ENCODE measurements around the gene OR1S2.
A peak's percentile ranks its signal among the peaks of the same experiment; 100 is the strongest.

Gene OR1S2

DNA sequence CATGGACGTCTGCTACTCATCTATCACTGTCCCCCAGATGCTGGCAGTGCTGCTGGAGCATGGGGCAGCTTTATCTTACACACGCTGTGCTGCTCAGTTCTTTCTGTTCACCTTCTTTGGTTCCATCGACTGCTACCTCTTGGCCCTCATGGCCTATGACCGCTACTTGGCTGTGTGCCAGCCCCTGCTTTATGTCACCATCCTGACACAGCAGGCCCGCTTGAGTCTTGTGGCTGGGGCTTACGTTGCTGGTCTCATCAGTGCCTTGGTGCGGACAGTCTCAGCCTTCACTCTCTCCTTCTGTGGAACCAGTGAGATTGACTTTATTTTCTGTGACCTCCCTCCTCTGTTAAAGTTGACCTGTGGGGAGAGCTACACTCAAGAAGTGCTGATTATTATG is 24.3 kb downstream of the OR1S2 start:
- no peak overlapping the region for H3K4me3 ChIP-seq (ENCODE audit: low read depth, low read length)
- no peak for TF ChIP-seq MYC (IDR thresholded peaks at IDR 0.05; ENCODE audit: low read depth, low read length)
- TF ChIP-seq CTCF (IDR thresholded peaks at IDR 0.05; ENCODE audit: low read depth, low read length) = no peak
- TF ChIP-seq POLR2A (IDR thresholded peaks at IDR 0.05; ENCODE audit: extremely low read depth, insufficient read length) = no peak
- TF ChIP-seq MAX (IDR thresholded peaks at IDR 0.05; ENCODE audit: low read depth, low read length) = no peak
- peak; percentile 10 for DNase-seq (ENCODE audit: low read depth)

- TF ChIP-seq POLR2A (IDR thresholded peaks at IDR 0.05; ENCODE audit: extremely low read depth, insufficient read length) (no peak), MYC (IDR thresholded peaks at IDR 0.05; ENCODE audit: low read depth, low read length) (no peak), MAX (IDR thresholded peaks at IDR 0.05; ENCODE audit: low read depth, low read length) (no peak), CTCF (IDR thresholded peaks at IDR 0.05; ENCODE audit: low read depth, low read length) (no peak)
- DNase-seq (ENCODE audit: low read depth) = no peak
- H3K4me3 ChIP-seq (ENCODE audit: low read depth, low read length) = no peak overlapping the region
Measured at GRCh38 chr11:58178444-58178843, 25.5 kb downstream of the OR1S2 start.

DNA sequence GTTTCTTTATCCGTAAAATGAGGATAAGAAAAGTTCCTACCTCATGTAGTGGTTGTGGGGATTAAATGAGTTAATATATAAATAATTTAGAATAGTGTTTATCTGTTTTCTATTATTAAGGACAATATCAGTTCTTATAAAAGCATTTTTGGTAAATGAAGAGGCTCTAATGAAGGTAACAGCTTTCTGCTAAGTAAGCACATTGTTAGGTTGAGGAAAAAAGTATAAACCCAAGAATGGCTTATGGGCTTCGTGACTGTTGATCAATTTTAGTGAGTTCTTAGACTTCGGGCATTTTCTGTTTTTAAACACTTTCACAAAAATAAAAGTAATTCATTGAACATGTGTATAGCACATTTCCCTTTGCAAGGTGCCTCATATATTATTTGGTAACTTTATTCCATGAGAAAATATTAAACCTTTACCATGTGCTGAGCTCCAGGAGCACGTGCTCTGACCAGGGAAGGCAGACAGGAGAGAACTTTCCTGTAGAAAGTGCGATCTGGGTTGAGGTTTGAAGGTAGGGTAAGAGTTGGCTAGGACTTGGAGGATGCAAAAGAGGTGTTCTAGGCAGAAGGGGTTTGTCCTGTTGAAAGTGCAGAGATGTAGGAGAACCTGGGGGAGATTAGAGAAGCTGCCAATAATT is 26.4 kb downstream of the OR1S2 start:
- DNase-seq (ENCODE audit: low read depth) = no peak
- TF ChIP-seq MAX (IDR thresholded peaks at IDR 0.05; ENCODE audit: low read depth, low read length) (peak; percentile 71), CTCF (IDR thresholded peaks at IDR 0.05; ENCODE audit: low read depth, low read length) (no peak), POLR2A (IDR thresholded peaks at IDR 0.05; ENCODE audit: extremely low read depth, insufficient read length) (no peak)
- H3K4me3 ChIP-seq (ENCODE audit: low read depth, low read length) = no peak overlapping the region

DNA sequence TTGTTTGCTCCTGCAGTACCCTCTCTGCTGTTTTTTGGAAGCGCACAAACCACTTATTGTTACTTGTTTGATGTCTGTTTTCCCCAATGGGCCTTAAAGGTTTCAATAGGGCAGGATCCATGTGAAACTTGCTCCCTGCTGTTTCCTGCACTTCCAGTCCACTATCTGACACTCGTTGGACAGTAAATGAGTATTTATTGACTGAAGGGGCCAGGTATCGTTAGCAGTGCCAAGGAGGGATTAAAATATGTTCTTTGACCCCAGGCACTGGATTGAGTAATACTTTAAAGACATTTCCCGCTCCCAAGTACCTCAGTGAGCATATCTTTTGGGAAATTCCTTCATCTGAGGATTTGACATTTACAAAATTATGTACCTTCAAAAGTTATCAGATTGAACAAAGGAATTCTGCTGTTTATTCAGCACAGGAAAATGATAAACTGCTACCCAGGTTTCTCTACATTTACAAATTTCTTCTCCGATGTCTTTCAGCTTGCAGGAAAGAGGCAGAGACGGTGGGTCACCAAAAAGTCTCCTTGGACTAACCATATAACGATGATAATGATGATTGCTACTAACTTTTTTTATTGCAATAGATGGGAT is 38.3 kb downstream of the OR1S2 start:
- TF ChIP-seq MAX (IDR thresholded peaks at IDR 0.05; ENCODE audit: low read depth, low read length) = no peak
- no peak for TF ChIP-seq CTCF (IDR thresholded peaks at IDR 0.05; ENCODE audit: low read depth, low read length)
- TF ChIP-seq MYC (IDR thresholded peaks at IDR 0.05; ENCODE audit: low read depth, low read length) = no peak
- no peak for TF ChIP-seq POLR2A (IDR thresholded peaks at IDR 0.05; ENCODE audit: extremely low read depth, insufficient read length)
- no peak overlapping the region for H3K4me3 ChIP-seq (ENCODE audit: low read depth, low read length)
- DNase-seq (ENCODE audit: low read depth) = no peak

DNA sequence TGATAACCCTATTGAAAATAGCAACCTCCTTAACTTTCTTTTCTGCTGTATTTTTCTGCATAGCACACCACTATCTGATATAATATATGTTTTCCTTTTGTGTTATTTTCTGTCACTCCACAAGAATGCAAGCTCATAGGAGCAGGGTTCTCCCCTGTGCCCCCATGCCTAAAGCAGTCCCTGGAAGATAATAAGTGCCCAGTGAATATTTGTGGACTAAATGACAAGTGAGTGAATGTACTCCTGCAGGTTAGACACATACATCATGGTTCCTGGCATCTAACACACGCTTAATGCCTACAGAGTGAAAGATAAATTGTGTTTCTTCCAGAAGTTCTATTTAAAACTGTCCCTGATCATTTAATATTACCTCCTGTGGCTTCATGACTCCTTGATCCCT is 39.0 kb downstream of the OR1S2 start:
- no peak for TF ChIP-seq CTCF (IDR thresholded peaks at IDR 0.05; ENCODE audit: low read depth, low read length)
- no peak for TF ChIP-seq MAX (IDR thresholded peaks at IDR 0.05; ENCODE audit: low read depth, low read length)
- no peak for TF ChIP-seq MYC (IDR thresholded peaks at IDR 0.05; ENCODE audit: low read depth, low read length)
- no peak for TF ChIP-seq POLR2A (IDR thresholded peaks at IDR 0.05; ENCODE audit: extremely low read depth, insufficient read length)

More for the DNA sequence above, 39.0 kb downstream of the OR1S2 start:
- H3K4me3 ChIP-seq (ENCODE audit: low read depth, low read length) = no peak overlapping the region
- DNase-seq (ENCODE audit: low read depth) = no peak

Measured in NB4 (cell line).